Stimulated activated CD4-positive, alpha-beta T cell treated with anti-CD3 and anti-CD28 coated beads, TNF-alpha, amount 100 ng/mL, for 4 hours (primary cell): Measurements from ENCODE around the gene ENTREP3.
A peak's percentile ranks its signal among the peaks of the same experiment; 100 is the strongest.
"Not testable (repeated sequence)": the region's sequence is repeated elsewhere in the genome, so short reads cannot be mapped to it uniquely, and the experiment has no call there.

Experiments used
- DNase-seq, 3 experiments: peaks; one replicate each; pipeline ENCODE4 v3.0.0-alpha.2; 2020; ENCODE audit warnings: low read depth in 3 of 3

Gene ENTREP3

DNA sequence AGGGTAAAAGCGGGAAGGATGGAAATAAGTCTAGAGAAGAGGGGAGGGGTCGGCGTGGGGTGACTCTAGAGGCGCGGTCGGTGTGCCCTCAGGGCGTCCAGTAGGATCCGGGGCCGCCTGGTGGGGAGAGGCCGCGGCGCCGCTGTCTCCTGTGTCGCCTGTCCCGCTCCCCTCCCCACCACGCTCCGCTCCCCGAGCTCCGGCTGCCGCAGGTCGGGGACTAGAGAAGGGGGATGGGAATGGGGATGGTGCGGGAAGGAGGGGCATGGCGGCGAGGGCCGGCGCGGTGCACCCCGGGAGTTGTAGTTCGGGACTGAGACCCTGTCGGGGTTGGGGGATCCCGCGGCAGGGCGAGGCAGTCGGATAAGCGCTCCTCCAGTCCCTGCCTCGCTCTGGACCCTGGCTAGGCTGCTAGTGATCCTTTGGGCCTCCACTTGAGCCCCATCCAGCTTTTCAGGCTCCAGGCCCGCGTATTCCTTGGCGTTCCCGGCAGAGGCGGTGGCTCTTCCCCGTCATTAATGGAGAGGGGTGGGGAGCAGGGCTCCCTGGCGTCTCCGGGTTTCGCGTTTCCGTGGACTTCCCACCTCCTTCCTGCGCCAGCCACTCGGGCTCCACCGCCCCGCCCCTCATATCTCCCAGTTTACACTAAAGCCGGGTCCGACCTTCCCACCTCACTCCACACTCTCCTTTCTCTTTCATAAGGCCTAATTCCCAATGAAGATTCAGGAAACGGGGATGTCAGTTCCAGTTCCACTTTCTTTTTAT lies at the start of gene ENTREP3:
TSS of gene ENTREP3 (minus strand) at position 241 of the 765 bp plus-strand sequence. CDS start 606 bp downstream, outside the sequence.
- peak; percentile 62 to 67 (median 65) for DNase-seq

DNA sequence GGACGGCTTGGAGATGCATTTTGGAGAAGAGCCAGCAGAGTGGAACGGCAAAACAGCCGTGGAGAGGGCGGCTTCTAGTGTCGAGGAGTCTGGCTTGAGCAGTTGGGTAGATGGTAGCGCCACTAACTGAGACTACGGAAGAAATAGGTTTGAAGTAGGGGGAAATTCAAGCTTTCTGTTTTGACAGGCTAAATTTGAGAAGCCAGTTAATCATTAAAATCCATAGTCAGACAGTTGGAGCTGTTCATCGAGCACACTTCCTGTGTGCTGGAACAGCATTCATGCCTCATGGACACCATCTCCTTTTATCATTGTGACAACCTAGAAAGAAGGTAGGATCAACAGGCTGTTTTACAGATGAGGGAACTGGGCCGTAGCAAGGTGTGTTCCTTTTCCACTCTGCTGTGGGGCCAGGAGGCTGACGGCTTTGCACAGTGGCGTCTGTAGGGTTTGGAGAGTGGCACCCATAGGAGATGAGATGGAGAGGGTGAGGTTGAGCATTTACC lies 49.3 kb upstream of the ENTREP3 start:
- DNase-seq: no peak

- no peak for DNase-seq
These were observed 46.1 kb upstream of the ENTREP3 start, which contains the start of gene PKLR for GRCh38 chr1:155301342-155301841. TSS of gene PKLR (minus strand) at chr1:155301438. CDS start at chr1:155301395, 43 bp downstream.

DNA sequence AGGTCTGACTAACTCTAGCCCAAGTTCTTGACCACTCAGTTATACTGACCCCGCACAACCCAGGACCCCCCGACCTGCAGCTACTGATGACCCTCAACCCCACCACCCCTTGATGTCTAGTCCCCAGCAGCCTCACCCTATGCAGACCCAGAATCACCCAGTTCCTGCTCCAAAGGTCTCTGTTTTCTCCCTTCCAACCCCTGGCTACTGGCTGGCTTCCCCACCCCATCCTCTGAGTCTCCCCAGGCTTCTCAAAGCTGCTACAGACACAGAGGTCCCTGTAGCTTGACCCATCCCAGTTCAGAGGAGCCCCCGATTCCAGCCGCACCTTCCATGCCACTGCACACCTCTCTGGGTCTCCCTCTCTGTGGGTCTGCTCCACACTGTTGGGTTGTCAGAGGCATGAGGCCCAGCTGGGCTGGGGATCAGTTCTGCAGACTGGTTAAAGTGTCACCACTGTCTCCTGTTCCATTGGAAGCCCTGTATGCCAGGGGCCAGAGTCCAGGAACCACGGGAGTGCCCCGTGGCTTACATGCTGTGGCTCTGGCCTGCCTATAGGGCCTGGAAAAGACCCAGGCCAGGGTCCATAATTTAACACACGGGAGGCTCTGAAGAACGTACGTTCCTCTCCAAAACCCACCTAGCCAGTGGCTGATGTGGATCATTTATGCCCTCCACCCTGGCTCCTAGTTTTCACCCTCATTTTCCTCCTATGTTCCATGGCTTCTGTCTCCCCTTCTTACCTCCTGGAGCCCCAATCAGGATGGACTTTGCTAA lies 45.5 kb upstream of the ENTREP3 start:
- DNase-seq: no peak

GRCh38 chr1:155300024-155300423 lies 44.7 kb upstream of the ENTREP3 start:
- DNase-seq: no peak

GRCh38 chr1:155297384-155297783 lies 42.1 kb upstream of the ENTREP3 start:
- no peak for DNase-seq

- DNase-seq: no peak
These were observed 41.4 kb upstream of the ENTREP3 start for GRCh38 chr1:155296661-155297060.

GRCh38 chr1:155295942-155296267 lies 40.6 kb upstream of the ENTREP3 start:
- DNase-seq: no peak

- DNase-seq: no peak
These were observed 40.1 kb upstream of the ENTREP3 start for GRCh38 chr1:155295183-155295941.

- DNase-seq: no peak
These were observed 39.4 kb upstream of the ENTREP3 start for GRCh38 chr1:155294520-155295182.

DNA sequence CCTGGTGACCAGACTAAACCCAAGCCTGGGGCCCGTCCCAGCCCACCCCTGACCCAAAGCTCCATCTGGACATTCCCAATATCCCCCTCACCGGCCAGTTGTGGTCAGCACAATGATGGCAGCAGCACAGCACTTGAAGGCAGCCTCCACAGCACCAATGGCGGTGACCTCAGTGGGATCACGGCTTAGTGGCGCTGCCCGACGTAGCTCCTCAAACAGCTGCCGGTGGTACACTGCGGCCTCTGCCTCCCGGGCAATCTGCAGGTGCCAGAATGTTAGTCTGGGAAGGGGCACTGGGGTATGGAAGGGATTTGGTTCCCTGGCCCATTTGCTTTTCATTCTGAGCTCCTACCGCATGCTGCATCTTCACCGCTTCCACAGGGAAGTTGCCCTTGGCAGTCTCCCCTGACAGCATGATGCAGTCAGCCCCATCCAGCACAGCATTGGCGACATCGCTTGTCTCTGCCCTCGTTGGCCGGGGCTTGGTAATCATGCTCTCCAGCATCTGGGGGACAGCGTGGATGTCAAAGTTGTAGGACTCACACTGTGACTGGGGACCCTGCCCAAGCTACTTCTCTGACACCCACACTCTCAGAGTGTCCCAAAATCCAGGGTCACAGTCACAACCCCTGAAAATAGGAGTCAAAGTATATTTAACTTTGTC lies 37.9 kb upstream of the ENTREP3 start:
- no peak for DNase-seq

DNA sequence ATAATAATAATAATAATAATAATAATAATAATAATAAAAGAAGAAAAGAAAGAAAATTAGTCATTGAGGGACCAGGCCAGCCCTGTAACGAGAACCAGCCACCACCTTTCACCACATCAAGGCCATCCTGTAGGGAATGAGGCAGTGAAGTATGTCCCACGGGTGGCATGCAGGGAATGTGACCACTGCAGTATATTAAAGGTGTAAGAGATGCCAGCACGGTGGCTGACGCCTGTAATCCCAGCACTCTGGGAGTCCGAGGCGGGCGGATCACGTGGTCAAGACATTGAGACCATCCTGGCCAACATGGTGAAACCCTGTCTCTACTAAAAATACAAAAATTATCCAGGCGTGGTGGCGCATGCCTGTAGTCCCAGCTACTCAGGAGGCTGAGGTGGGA lies 35.7 kb upstream of the ENTREP3 start:
- not testable (repeated sequence) for DNase-seq

GRCh38 chr1:155287987-155288543 lies 32.8 kb upstream of the ENTREP3 start:
- DNase-seq: no peak

DNA sequence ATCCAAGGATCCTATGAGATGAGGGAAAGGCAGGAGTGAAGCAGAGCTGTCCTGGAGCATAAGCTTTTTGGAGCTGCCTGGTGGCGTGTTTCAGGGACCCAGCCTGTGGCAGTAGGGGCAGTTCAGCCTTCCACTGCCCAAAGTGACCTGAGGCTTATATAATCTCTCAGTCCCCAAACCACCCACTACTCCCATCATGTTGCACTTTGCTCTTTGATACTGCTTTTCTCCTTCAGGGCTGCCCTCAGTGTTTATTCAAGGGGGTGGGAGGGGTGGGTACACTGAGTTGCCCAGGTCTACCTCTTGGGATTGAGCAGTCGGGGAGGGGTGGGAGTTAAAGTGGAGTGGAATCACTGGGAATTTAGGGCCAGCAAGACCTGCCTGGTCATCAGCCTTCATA lies 31.3 kb upstream of the ENTREP3 start:
- DNase-seq: no peak

DNA sequence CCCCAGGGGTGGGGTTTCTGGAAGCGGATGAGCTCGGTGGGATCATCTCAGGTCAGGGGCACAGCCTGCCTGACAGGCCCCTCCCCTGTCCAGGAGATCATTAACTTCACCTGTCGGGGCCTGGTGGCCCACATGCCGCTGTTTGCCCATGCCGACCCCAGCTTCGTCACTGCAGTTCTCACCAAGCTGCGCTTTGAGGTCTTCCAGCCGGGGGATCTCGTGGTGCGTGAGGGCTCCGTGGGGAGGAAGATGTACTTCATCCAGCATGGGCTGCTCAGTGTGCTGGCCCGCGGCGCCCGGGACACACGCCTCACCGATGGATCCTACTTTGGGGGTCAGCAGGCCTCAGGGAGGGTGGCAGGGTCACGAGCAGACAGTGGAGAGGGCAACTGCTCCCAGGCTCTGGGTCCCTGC lies 30.4 kb upstream of the ENTREP3 start:
- DNase-seq: no peak

- no peak for DNase-seq
These were observed 29.8 kb upstream of the ENTREP3 start for GRCh38 chr1:155285063-155285462.

DNA sequence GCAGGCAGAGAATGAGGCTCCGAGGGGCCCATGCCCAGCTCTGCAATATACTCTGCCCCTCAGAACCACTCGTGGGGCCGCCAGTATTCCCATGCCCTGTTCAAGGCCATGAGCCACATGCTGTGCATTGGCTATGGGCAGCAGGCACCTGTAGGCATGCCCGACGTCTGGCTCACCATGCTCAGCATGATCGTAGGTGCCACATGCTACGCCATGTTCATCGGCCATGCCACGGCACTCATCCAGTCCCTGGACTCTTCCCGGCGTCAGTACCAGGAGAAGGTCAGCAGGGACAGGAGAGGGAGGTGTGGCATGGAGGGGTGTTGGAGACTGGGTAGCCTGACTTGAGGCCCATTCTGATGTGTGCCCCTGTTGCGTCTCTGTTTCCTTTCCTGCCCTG lies 29.2 kb upstream of the ENTREP3 start:
- DNase-seq: no peak

DNA sequence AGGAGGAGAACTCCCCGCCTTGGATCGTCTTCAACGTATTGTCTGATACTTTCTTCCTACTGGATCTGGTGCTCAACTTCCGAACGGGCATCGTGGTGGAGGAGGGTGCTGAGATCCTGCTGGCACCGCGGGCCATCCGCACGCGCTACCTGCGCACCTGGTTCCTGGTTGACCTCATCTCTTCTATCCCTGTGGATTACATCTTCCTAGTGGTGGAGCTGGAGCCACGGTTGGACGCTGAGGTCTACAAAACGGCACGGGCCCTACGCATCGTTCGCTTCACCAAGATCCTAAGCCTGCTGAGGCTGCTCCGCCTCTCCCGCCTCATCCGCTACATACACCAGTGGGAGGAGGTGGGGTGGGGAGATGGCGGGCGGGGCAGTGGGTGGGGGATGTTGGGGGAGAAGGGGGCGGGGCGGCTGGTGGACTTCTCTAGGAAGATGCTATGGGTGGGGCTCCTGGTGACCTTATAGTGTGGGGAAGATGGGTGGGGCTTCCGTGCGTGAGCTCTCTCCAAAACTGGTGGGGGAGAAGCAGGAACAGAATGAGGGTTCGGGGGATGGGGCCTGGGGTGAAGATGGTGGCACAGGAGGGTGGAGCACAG lies 27.3 kb upstream of the ENTREP3 start:
- no peak for DNase-seq

DNA sequence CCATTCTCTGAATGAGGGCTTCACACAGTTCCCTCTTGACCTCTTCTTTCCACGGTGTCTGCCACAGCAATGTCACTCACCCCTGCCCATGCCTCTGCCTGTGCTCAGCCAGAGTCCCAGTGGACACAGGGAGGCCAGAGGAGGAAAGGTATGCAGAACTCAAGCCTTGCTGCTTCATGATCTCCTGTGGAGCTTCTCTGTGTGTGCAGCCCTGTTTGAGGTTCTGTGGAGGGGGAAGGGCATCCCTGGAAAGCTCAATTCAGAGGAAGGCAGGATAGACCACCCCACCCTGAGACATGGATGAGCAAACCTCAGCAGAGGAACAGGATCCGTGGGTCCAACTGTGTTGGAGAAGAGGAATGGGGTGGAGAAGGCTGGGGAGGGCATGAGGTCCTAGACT lies 24.0 kb upstream of the ENTREP3 start:
- no peak for DNase-seq

DNA sequence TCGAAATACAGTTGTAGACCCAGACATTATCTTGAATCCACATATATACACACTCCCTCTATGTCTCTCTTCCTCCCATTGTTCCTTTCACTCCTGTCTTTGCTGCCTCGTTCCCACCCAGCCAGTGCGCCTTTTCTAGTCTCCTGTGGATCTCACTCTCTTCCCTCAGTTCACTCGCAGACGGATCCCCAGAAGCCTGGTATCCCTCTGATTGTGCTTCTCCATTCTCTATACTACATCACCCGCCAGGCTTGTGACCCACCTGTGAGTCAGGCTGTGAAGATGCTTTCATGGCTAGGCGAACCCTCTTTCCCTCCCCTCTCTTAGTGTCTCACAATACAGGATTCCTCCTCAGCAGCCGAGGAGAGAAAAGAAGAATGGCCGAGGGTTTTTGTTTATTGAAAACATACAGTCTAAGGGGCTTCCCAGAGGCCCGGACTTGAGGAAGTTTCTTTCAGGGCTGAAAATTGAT lies 23.4 kb upstream of the ENTREP3 start:
- no peak for DNase-seq
